Smooth muscle cell (in vitro differentiated cells): ENCODE measurements around the gene CD79B. TPM values are rescaled to one million over a fixed set of nuclear protein-coding genes. Genes with fewer than 3 reads are reported as not detected.

Source experiments
- DNase-seq: peaks from one replicate; lab custom pipeline; 2025; ENCODE audit not compliant: unreplicated experiment; lab: John Stamatoyannopoulos, UW
- H2AFZ ChIP-seq: fragments of 200-600 bp; sonication (generic); 2 replicates; pipeline ENCODE4 v1.6.0; 2016; ENCODE audit warnings: antibody characterized with exemption, low read depth, mild to moderate bottlenecking
- H3F3A ChIP-seq: fragments of 200-600 bp; sonication (generic); 2 replicates; pipeline ENCODE4 v1.6.0; 2017; ENCODE audit warnings: antibody characterized with exemption, low read depth
- H3K27ac ChIP-seq: fragments of 200-600 bp; sonication (generic); 2 replicates; pipeline ENCODE4 v1.5.1; 2016; ENCODE audit warnings: low read depth, mild to moderate bottlenecking
- H3K27me3 ChIP-seq: fragments of 200-600 bp; sonication (generic); 2 replicates; pipeline ENCODE4 v1.6.1; 2016; ENCODE audit warnings: low read depth, mild to moderate bottlenecking
- H3K36me3 ChIP-seq: fragments of 200-600 bp; sonication (generic); 2 replicates; pipeline ENCODE4 v1.5.1; 2016; ENCODE audit warnings: low read depth
- H3K4me1 ChIP-seq: fragments of 200-600 bp; sonication (generic); 2 replicates; pipeline ENCODE4 v1.5.1; 2016; ENCODE audit warnings: low read depth
- H3K4me2 ChIP-seq: fragments of 200-600 bp; sonication (generic); 2 replicates; pipeline ENCODE4 v1.6.0; 2016; ENCODE audit warnings: mild to moderate bottlenecking
- H3K4me3 ChIP-seq: fragments of 200-600 bp; sonication (generic); 2 replicates; pipeline ENCODE4 v1.5.1; 2016; ENCODE audit warnings: mild to moderate bottlenecking
- H3K79me2 ChIP-seq: fragments of 200-600 bp; sonication (generic); 2 replicates; pipeline ENCODE4 v1.6.0; 2016; ENCODE audit warnings: low read depth, mild to moderate bottlenecking
- H3K9ac ChIP-seq: fragments of 200-600 bp; sonication (generic); 2 replicates; pipeline ENCODE4 v1.6.0; 2016; ENCODE audit warnings: low read depth
- H3K9me3 ChIP-seq: fragments of 200-600 bp; sonication (generic); replicated peaks from 2 replicates; pipeline ENCODE4 v1.5.1; 2016; ENCODE audit warnings: low read depth
- H4K20me1 ChIP-seq: fragments of 200-600 bp; sonication (generic); 2 replicates; pipeline ENCODE4 v1.6.0; 2016; ENCODE audit warnings: low read depth
- CTCF ChIP-seq: fragments of 200-600 bp; sonication (generic); IDR thresholded peaks from 2 replicates; pipeline ENCODE4 v1.5.1; 2017; ENCODE audit warnings: borderline replicate concordance, mild to moderate bottlenecking, antibody characterized with exemption; ENCODE audit not compliant: insufficient read depth, poor library complexity, severe bottlenecking
- WGBS: methylation state at CpG from one replicate; pipeline ENCODE4 v1.1.7; 2016; ENCODE audit warnings: low lambda C conversion rate; 5-methylcytosine and 5-hydroxymethylcytosine counted together
- polyA plus RNA-seq: library from polyadenylated mRNA; unstranded; fragments of >200 nt; fragmentation: Nextera tagmentation; extraction: Ambion mirVana; gene quantifications from 2 replicates; pipeline ENCODE4 v1.2.1, GENCODE V29; 2016
- total RNA-seq: library from RNA; depleted of rRNA; stranded (reverse); fragments of >200 nt; gene quantifications from 2 replicates; pipeline ENCODE4 v1.2.3, GENCODE V29; 2014

Gene CD79B
- total and polyA plus RNA-seq, 2 experiments from 2014 or later: not detected

- Histone ChIP-seq H3K4me1 (no peaks in the 10 kb centered on the region), H3K9me3 (no peaks in the 10 kb centered on the region), H2AFZ (no peak overlapping the region), H3K36me3 (no peaks in the 10 kb centered on the region), H3K4me2 (no peak overlapping the region), H3K27me3 (no peaks in the 10 kb centered on the region), H4K20me1 (no peaks in the 10 kb centered on the region), H3F3A (no peaks in the 10 kb centered on the region), H3K4me3 (no peak overlapping the region), H3K79me2 (no peaks in the 10 kb centered on the region), H3K27ac (no peak overlapping the region), H3K9ac (no peak overlapping the region)
- 94% methylated on average over 24 of the region's 24 CpGs for WGBS
- DNase-seq: no peak
- no peak for TF ChIP-seq CTCF
Observed at GRCh38 chr17:63929860-63930766, 2.0 kb downstream of the CD79B start.

GRCh38 chr17:63928966-63929695, 3.0 kb downstream of the CD79B start:
- WGBS: 98% methylated on average over 10 of the region's 10 CpGs
- no peaks in the 10 kb centered on the region for H3K36me3 ChIP-seq

GRCh38 chr17:63928172-63928666, 3.9 kb downstream of the CD79B start:
- Histone ChIP-seq H4K20me1 (no peaks in the 10 kb centered on the region), H3K4me1 (no peaks in the 10 kb centered on the region), H3K79me2 (no peaks in the 10 kb centered on the region), H3K36me3 (no peaks in the 10 kb centered on the region), H3K27me3 (no peaks in the 10 kb centered on the region), H3K9me3 (no peaks in the 10 kb centered on the region), H3K27ac (no peak overlapping the region), H3K4me3 (no peak overlapping the region), H2AFZ (no peak overlapping the region), H3K4me2 (no peak overlapping the region), H3K9ac (no peak overlapping the region), H3F3A (no peaks in the 10 kb centered on the region)
- 86% methylated on average over 10 of the region's 10 CpGs for WGBS
- no peak for TF ChIP-seq CTCF
- DNase-seq: no peak

More at GRCh38 chr17:63928966-63929695, 3.0 kb downstream of the CD79B start:
- Histone ChIP-seq H3K79me2 (no peaks in the 10 kb centered on the region), H3F3A (no peaks in the 10 kb centered on the region), H3K9ac (no peak overlapping the region), H2AFZ (no peak overlapping the region), H3K4me1 (no peaks in the 10 kb centered on the region), H3K4me2 (no peak overlapping the region), H3K27ac (no peak overlapping the region), H3K4me3 (no peak overlapping the region), H3K9me3 (no peaks in the 10 kb centered on the region), H3K27me3 (no peaks in the 10 kb centered on the region), H4K20me1 (no peaks in the 10 kb centered on the region)
- DNase-seq: no peak
- no peak for TF ChIP-seq CTCF
